ENCODE data around the gene LRRC47. TPM values are rescaled to one million over a fixed set of nuclear protein-coding genes. Genes with fewer than 3 reads are reported as not detected.
A peak's percentile ranks its signal among the peaks of the same experiment; 100 is the strongest.

Gene LRRC47
- total RNA-seq, 1 donor from 2014 or later, result 45.8 TPM

DNA sequence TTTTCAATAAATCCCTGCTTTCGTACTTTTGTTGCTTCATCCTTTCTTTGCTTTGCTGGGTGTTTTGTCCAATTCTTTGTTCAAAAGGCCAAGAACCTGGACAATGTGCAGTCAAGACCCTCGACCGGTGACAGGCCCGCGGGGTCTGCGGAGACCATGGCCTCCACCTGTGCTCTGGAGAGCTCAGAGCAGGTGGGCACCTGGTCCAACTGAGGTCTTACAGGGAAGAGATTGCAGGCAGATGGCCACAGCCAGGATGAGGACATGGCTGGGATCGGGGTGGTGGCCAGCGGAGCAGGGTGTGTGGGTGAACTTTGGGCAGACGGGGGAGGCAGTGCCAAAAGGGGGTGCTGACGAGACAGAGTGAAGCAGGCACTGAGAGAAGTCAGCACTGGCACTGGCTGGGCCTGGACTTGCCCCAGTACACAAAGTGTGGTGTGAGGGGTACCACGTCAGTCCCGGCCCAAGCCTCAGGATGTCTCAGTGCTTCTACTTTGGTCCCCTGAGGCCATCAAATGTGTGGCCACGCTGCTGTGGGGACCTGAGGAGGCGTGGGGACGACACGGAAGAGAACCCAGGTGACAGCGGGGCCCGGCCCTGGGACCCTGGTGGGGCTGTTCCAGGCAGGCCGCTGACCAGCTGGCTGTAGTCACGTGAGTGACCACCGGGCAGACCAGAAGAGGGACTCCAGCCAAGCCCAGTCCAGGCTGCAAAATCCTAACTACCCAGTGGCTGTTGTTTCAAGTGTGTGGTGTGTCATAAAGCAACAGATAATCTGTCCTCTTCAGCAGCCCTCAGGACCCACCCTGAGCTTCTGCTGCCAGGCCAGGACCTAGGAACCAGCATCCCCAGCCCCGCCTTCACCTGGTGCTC is 54.5 kb downstream of the LRRC47 start:
- Mint-ChIP-seq H3K4me1 (ENCODE audit: low read depth) (peaks cover 20% of the 10 kb centered on the region), H3K4me3 (ENCODE audit: unreplicated experiment) (no peak overlapping the region)
- TF ChIP-seq, protein P1, sequence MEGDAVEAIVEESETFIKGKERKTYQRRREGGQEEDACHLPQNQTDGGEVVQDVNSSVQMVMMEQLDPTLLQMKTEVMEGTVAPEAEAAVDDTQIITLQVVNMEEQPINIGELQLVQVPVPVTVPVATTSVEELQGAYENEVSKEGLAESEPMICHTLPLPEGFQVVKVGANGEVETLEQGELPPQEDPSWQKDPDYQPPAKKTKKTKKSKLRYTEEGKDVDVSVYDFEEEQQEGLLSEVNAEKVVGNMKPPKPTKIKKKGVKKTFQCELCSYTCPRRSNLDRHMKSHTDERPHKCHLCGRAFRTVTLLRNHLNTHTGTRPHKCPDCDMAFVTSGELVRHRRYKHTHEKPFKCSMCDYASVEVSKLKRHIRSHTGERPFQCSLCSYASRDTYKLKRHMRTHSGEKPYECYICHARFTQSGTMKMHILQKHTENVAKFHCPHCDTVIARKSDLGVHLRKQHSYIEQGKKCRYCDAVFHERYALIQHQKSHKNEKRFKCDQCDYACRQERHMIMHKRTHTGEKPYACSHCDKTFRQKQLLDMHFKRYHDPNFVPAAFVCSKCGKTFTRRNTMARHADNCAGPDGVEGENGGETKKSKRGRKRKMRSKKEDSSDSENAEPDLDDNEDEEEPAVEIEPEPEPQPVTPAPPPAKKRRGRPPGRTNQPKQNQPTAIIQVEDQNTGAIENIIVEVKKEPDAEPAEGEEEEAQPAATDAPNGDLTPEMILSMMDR (IDR thresholded peaks at IDR 0.05), result no peak

DNA sequence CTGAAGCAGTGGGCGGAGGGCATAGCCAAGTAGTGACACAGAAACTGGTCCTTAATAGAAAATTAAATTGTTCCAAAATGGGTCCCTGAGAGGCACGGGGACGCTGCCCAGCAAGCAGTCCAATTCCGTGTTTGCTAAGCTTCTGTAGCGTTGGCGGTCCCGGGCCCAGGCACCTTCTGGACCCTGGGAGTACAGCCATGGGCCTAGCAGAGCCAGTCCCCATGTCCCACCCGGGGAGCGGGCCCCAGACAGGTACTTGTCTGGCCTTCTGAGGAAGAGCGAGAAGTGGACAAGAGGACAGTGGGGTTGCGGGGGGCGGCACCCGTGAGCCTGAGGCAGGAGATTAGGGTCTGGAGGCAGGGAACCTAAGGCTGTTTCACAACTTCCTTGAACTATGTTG is 55.5 kb downstream of the LRRC47 start:
- Mint-ChIP-seq H3K4me1 (ENCODE audit: low read depth) (peaks cover 17% of the 10 kb centered on the region), H3K9me3 (ENCODE audit: low read depth) (no peaks in the 10 kb centered on the region), H3K36me3 (ENCODE audit: low read depth) (peaks cover 6% of the 10 kb centered on the region), H3K27me3 (ENCODE audit: low read depth) (no peaks in the 10 kb centered on the region), H3K27ac (ENCODE audit: unreplicated experiment) (no peak overlapping the region), H3K4me3 (ENCODE audit: unreplicated experiment) (no peak overlapping the region)
- TF ChIP-seq, protein P1 (IDR thresholded peaks at IDR 0.05), result no peak
- peak; percentile 82 for DNase-seq (ENCODE audit: low spot score)

More for the DNA sequence above, 54.5 kb downstream of the LRRC47 start:
- H3K36me3 Mint-ChIP-seq (ENCODE audit: low read depth), result peaks cover 6% of the 10 kb centered on the region
- H3K9me3 Mint-ChIP-seq (ENCODE audit: low read depth), result no peaks in the 10 kb centered on the region
- no peaks in the 10 kb centered on the region for H3K27me3 Mint-ChIP-seq (ENCODE audit: low read depth)
- no peak overlapping the region for H3K27ac Mint-ChIP-seq (ENCODE audit: unreplicated experiment)
- DNase-seq (ENCODE audit: low spot score), result peak; percentile 79

DNA sequence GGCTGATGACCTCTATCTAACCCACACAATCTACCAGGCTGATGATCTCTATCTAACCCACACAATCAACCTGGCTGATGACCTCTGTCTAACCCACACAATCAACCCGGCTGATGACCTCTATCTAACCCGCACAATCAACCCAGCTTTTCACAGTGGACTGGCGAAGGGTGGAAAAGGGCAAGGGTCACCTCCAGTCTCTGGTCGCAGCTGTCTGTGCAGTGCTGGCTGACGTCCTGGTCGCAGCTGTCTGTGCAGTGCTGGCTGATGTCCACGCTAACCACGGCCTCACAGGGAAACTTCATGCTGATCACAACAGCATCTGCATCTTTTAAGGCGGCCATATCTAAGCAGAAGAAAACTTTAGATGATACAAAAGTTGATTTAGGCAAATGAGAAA is 56.3 kb downstream of the LRRC47 start:
- no peak for DNase-seq (ENCODE audit: low spot score)
- Mint-ChIP-seq H3K4me3 (ENCODE audit: unreplicated experiment) (no peak overlapping the region), H3K27me3 (ENCODE audit: low read depth) (no peaks in the 10 kb centered on the region), H3K27ac (ENCODE audit: unreplicated experiment) (no peak overlapping the region), H3K36me3 (ENCODE audit: low read depth) (peaks cover 6% of the 10 kb centered on the region), H3K9me3 (ENCODE audit: low read depth) (no peaks in the 10 kb centered on the region), H3K4me1 (ENCODE audit: low read depth) (peaks cover 12% of the 10 kb centered on the region)
- TF ChIP-seq, protein P1 (IDR thresholded peaks at IDR 0.05), result no peak

DNA sequence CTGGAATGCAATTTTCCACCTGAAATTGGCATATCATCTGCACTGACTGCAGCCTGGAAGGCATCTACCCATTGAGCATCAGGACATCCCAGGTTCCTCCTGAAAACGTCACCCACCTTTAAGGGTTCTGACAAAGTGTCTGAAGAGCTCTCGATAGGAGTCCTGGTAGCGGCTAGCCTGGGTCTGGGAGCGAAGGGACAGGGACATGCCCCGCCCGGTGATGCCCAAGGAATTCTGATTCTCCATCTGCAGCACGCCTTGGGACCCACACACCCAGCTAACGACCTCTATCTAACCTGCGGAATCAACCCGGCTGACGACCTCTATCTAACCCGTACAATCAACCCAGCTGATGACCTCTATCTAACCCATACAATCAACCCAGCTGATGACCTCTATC is 57.4 kb downstream of the LRRC47 start:
- Mint-ChIP-seq H3K27me3 (ENCODE audit: low read depth) (no peaks in the 10 kb centered on the region), H3K4me3 (ENCODE audit: unreplicated experiment) (no peak overlapping the region), H3K36me3 (ENCODE audit: low read depth) (peaks cover 6% of the 10 kb centered on the region), H3K27ac (ENCODE audit: unreplicated experiment) (no peak overlapping the region), H3K4me1 (ENCODE audit: low read depth) (peaks cover 8% of the 10 kb centered on the region), H3K9me3 (ENCODE audit: low read depth) (no peaks in the 10 kb centered on the region)
- TF ChIP-seq, protein P1 (IDR thresholded peaks at IDR 0.05), result no peak
- no peak for DNase-seq (ENCODE audit: low spot score)

DNA sequence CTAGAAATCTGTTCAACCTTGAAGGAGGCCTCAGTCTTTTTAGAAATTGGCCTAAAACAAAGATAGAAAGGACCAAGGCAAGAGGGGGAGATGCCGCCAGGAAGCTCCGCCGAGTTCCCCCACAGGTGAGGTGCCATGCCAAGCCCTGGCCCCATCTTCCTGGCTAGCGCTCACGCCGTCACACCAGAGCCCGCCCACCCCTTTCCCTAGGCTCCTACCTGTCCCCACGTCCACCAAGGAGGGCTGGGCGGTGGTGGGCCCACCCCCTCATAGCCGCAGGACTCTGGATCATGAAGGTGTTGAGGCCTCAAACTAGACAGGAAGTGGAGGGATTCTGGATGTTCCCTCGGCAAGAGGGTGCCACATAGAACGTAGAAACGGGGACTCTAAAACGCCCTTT is 59.6 kb downstream of the LRRC47 start:
- peak; percentile 68 for DNase-seq (ENCODE audit: low spot score)
- Mint-ChIP-seq H3K9me3 (ENCODE audit: low read depth) (no peaks in the 10 kb centered on the region), H3K36me3 (ENCODE audit: low read depth) (peaks cover 6% of the 10 kb centered on the region), H3K27me3 (ENCODE audit: low read depth) (no peaks in the 10 kb centered on the region), H3K27ac (ENCODE audit: unreplicated experiment) (peak overlapping the region; percentile 69), H3K4me1 (ENCODE audit: low read depth) (peaks cover 10% of the 10 kb centered on the region), H3K4me3 (ENCODE audit: unreplicated experiment) (no peak overlapping the region)
- TF ChIP-seq, protein P1 (IDR thresholded peaks at IDR 0.05), result no peak
